IMR-90 (cell line): ENCODE data around the gene KRT77. TPM values are rescaled to one million over a fixed set of nuclear protein-coding genes. Genes with fewer than 3 reads are reported as not detected.

Source experiments
- ATAC-seq: fragments of 200-7000 bp; cut with Tn5 transposase; 2 replicates; pipeline ENCODE4 v1.9.1; 2020; ENCODE audit warnings: low read depth, mild to moderate bottlenecking, moderate library complexity
- BruUV-seq: library from RNA; stranded (reverse); fragments of 400-500 nt; replicated peaks from 2 replicates; lab custom pipeline; 2021; lab: Mats Ljungman, UMichigan
- CTCF ChIA-PET: fragments of 300-600 bp; formaldehyde crosslinking; extraction: SDS; loops from one replicate; lab custom pipeline; 2021; ENCODE audit warnings: antibody characterized with exemption; lab: Yijun Ruan, JAX
- POLR2A ChIA-PET: fragments of 300-600 bp; sonication (Branson Sonifier 250); formaldehyde crosslinking; loops from one replicate; lab custom pipeline; 2022; ENCODE audit warnings: antibody characterized with exemption; ENCODE audit not compliant: unreplicated experiment; lab: Charles Lee
- DNase-seq: peaks from one replicate; pipeline ENCODE4 v3.0.0; 2013
- H2AFZ ChIP-seq: replicated peaks from 2 replicates; pipeline ENCODE3; 2013; ENCODE audit warnings: low read length, mild to moderate bottlenecking; ENCODE audit not compliant: poor library complexity
- H2AK5ac ChIP-seq: 2 replicates; pipeline ENCODE4 v1.6.1; 2013; ENCODE audit warnings: low read depth, low read length, inconsistent platforms
- H2AK9ac ChIP-seq: replicated peaks from 2 replicates; pipeline ENCODE3; 2013; ENCODE audit warnings: mild to moderate bottlenecking, low read depth, low read length, moderate library complexity; ENCODE audit not compliant: poor library complexity
- H2BK120ac ChIP-seq: 2 replicates; pipeline ENCODE4 v1.6.1; 2013; ENCODE audit warnings: low read depth, low read length, inconsistent platforms
- H2BK15ac ChIP-seq: 3 replicates; pipeline ENCODE4 v1.6.1; 2013; ENCODE audit warnings: low read depth, low read length, inconsistent platforms
- H2BK20ac ChIP-seq: 2 replicates; pipeline ENCODE4 v1.6.1; 2013; ENCODE audit warnings: low read depth, mild to moderate bottlenecking, inconsistent platforms, low read length, moderate library complexity
- H2BK5ac ChIP-seq: 2 replicates; pipeline ENCODE4 v1.6.1; 2013; ENCODE audit warnings: mild to moderate bottlenecking, low read depth, low read length, inconsistent platforms; ENCODE audit not compliant: poor library complexity, severe bottlenecking
- H3K14ac ChIP-seq: replicated peaks from 2 replicates; pipeline ENCODE4 v1.6.1; 2013; ENCODE audit warnings: low read depth, low read length, inconsistent platforms
- H3K18ac ChIP-seq: 2 replicates; pipeline ENCODE4 v1.6.1; 2013; ENCODE audit warnings: low read depth, low read length, control low read depth
- H3K23ac ChIP-seq: 2 replicates; pipeline ENCODE4 v1.6.1; 2013; ENCODE audit warnings: low read depth, low read length, inconsistent platforms
- H3K27ac ChIP-seq: 2 replicates; pipeline ENCODE4 v1.5.1; 2013; ENCODE audit warnings: mild to moderate bottlenecking, control low read depth, low read length; ENCODE audit not compliant: insufficient read depth
- H3K27me3 ChIP-seq: 2 replicates; pipeline ENCODE4 v1.6.1; 2013; ENCODE audit warnings: low read length; ENCODE audit not compliant: control insufficient read depth, insufficient read depth
- H3K36me3 ChIP-seq: 2 replicates; pipeline ENCODE4 v1.6.1; 2013; ENCODE audit warnings: low read length, mixed read lengths; ENCODE audit not compliant: control insufficient read depth, insufficient read depth
- H3K4ac ChIP-seq: 2 replicates; pipeline ENCODE4 v1.6.1; 2013; ENCODE audit warnings: low read depth, low read length, inconsistent platforms
- H3K4me1 ChIP-seq: 2 replicates; pipeline ENCODE4 v1.6.1; 2013; ENCODE audit warnings: low read length, mixed read lengths; ENCODE audit not compliant: control insufficient read depth, insufficient read depth
- H3K4me2 ChIP-seq: 2 replicates; pipeline ENCODE4 v1.6.1; 2013; ENCODE audit warnings: low read depth, mild to moderate bottlenecking, control low read depth, low read length, moderate library complexity
- H3K4me3 ChIP-seq: 2 replicates; pipeline ENCODE4 v1.5.1; 2013; ENCODE audit warnings: low read depth, mild to moderate bottlenecking, control low read depth, low read length, moderate library complexity; ENCODE audit not compliant: insufficient read depth
- H3K56ac ChIP-seq: 2 replicates; pipeline ENCODE4 v1.6.1; 2013; ENCODE audit warnings: low read length, inconsistent platforms; ENCODE audit not compliant: insufficient read depth; ENCODE audit errors: extremely low read depth
- H3K79me1 ChIP-seq, 2 experiments: 2 replicates each; pipeline ENCODE4 v1.6.1; 2013; ENCODE audit warnings: low read length in 2 of 2, inconsistent platforms in 1 of 2, low read depth in 1 of 2
- H3K9ac ChIP-seq: 2 replicates; pipeline ENCODE4 v1.6.1; 2013; ENCODE audit warnings: low read depth, low read length, control low read depth
- H3K9me1 ChIP-seq: 2 replicates; pipeline ENCODE4 v1.6.1; 2013; ENCODE audit warnings: low read length, inconsistent platforms; ENCODE audit not compliant: insufficient read depth
- H3K9me3 ChIP-seq: 2 replicates; pipeline ENCODE4 v1.6.1; 2013; ENCODE audit warnings: low read length; ENCODE audit not compliant: control insufficient read depth, insufficient read depth
- H4K20me1 ChIP-seq: 2 replicates; pipeline ENCODE4 v1.6.1; 2013; ENCODE audit warnings: low read length, inconsistent platforms; ENCODE audit not compliant: insufficient read depth
- H4K5ac ChIP-seq: 2 replicates; pipeline ENCODE4 v1.6.1; 2013; ENCODE audit warnings: mild to moderate bottlenecking, low read depth, low read length, control low read depth
- H4K8ac ChIP-seq, 2 experiments: 2 replicates each; pipeline ENCODE4 v1.6.1; 2013; ENCODE audit warnings: low read depth in 2 of 2, low read length in 2 of 2, control low read depth in 1 of 2, inconsistent platforms in 1 of 2
- H4K91ac ChIP-seq: 2 replicates; pipeline ENCODE4 v1.6.1; 2013; ENCODE audit warnings: low read depth, low read length, inconsistent platforms; ENCODE audit not compliant: insufficient read depth
- CHD1 ChIP-seq: IDR thresholded peaks from 2 replicates; pipeline ENCODE4 v1.6.1; 2012; ENCODE audit warnings: low read depth, low read length, improper control_type of control experiment
- FOS ChIP-seq: fragments of 150-350 bp; IDR thresholded peaks from 2 replicates; pipeline ENCODE4 v1.6.1; 2016; ENCODE audit warnings: low read depth, low read length
- NFE2L2 ChIP-seq: fragments of 150-350 bp; IDR thresholded peaks from 2 replicates; pipeline ENCODE4 v1.6.1; 2016; ENCODE audit warnings: low read depth, mild to moderate bottlenecking, low read length
- RCOR1 ChIP-seq: IDR thresholded peaks from 2 replicates; pipeline ENCODE4 v1.6.1; 2012; ENCODE audit warnings: mild to moderate bottlenecking, low read length, improper control_type of control experiment; ENCODE audit not compliant: insufficient replicate concordance
- SMC3 ChIP-seq: fragments of 150-350 bp; IDR thresholded peaks from 2 replicates; pipeline ENCODE4 v1.6.1; 2016; ENCODE audit warnings: low read depth, mild to moderate bottlenecking, antibody characterized with exemption, low read length, moderate library complexity
- WGBS, 2 experiments: methylation state at CpG; one replicate each; pipeline versions ENCODE4 v1.1.5 to v1.1.7; 2013; ENCODE audit warnings: missing lambda C conversion rate in 2 of 2; ENCODE audit not compliant: insufficient read length in 1 of 2; ENCODE audit errors: extremely low coverage in 2 of 2; 5-methylcytosine and 5-hydroxymethylcytosine counted together
- dilution Hi-C: fragments of 300-500 bp; cut with HindIII; formaldehyde crosslinking; loops from one replicate; pipeline ENCODE4 v1.14.3; 2018; ENCODE audit warnings: low sequenced_read_pairs; ENCODE audit not compliant: unreplicated experiment
- in situ Hi-C: fragments of 300-500 bp; cut with MboI; formaldehyde crosslinking; loops from 3 replicates; pipeline ENCODE4 v1.14.3; 2019; ENCODE audit warnings: low sequenced_read_pairs, inconsistent platforms, mixed read lengths
- intact Hi-C: fragments of 100-400 bp; cut with micrococcal nuclease; formaldehyde crosslinking; loops from 2 replicates; pipeline ENCODE4 v1.10.0; 2022
- polyA plus RNA-seq, 3 experiments: library from polyadenylated mRNA; depleted of rRNA; stranded (reverse); fragments of >200 nt; gene quantifications; 2 replicates each; pipeline ENCODE4 v1.2.3, GENCODE V29; 2012; ENCODE audit warnings: low replicate concordance in 1 of 3
- total RNA-seq: library from RNA; depleted of rRNA; stranded (reverse); fragments of >200 nt; gene quantifications from 2 replicates; pipeline ENCODE4 v1.2.3, GENCODE V29; 2012

KRT77 gene
- total and polyA plus RNA-seq, 2 of the 4 experiments (the other 2 are of a cell fraction) = not detected

- Histone ChIP-seq H3K9me3 (no peaks in the 10 kb centered on the region), H3K4me2 (no peak overlapping the region), H3K36me3 (no peaks in the 10 kb centered on the region), H4K20me1 (no peaks in the 10 kb centered on the region), H3K27me3 (peaks cover 47% of the 10 kb centered on the region), H3K4me1 (peaks cover 2% of the 10 kb centered on the region; the same call in 1 of the 2 replicates), H2AK5ac (no peak overlapping the region), H2BK20ac (no peak overlapping the region), H4K5ac (no peak overlapping the region), H2AFZ (no peak overlapping the region), H3K79me1 (no peaks in the 10 kb centered on the region), H3K18ac (no peak overlapping the region), H4K91ac (no peak overlapping the region), H3K4ac (no peak overlapping the region), H3K56ac (no peak overlapping the region), H4K8ac (no peak overlapping the region), H2BK15ac (no peak overlapping the region), H3K23ac (no peak overlapping the region), H2AK9ac (no peak overlapping the region), H2BK5ac (no peak overlapping the region), H2BK120ac (no peak overlapping the region), H3K27ac (no peak overlapping the region), H3K9ac (no peak overlapping the region), H3K14ac (no peak overlapping the region), H3K4me3 (no peak overlapping the region), H3K9me1 (no peaks in the 10 kb centered on the region)
- dilution Hi-C loops (no loop called here), in situ Hi-C loops (no loop called here), intact Hi-C loops (no loop called here)
- TF ChIP-seq FOS = no peak
- no peak for TF ChIP-seq RCOR1
- TF ChIP-seq SMC3 = no peak
- no peak for TF ChIP-seq CHD1
- no peak for TF ChIP-seq NFE2L2
- no peak for ATAC-seq
- DNase-seq = no peak
- CTCF ChIA-PET = no interaction called here
- POLR2A ChIA-PET = no interaction called here
- no TSS peak for BruUV-seq
- no CpG with 5 or more reads among the region's 3 CpGs for WGBS, 2 experiments
These were observed 17.3 kb downstream of the KRT77 start for GRCh38 chr12:52686063-52686462.
